SU-DHL-6 (cell line): ENCODE results near the gene DGKB.

Experiments used
- H2AFZ ChIP-seq: fragments of 200-600 bp; sonication (generic); 2 replicates; pipeline ENCODE4 v1.6.1; 2014; ENCODE audit warnings: low read depth, mild to moderate bottlenecking, moderate library complexity, mixed read lengths, antibody characterized with exemption, low read length; ENCODE audit not compliant: severe bottlenecking
- H3F3A ChIP-seq: fragments of 200-600 bp; shearing (Covaris generic); 2 replicates; pipeline ENCODE4 v1.6.0; 2016; ENCODE audit warnings: antibody characterized with exemption, mild to moderate bottlenecking; ENCODE audit not compliant: insufficient read depth
- H3K27ac ChIP-seq: fragments of 200-600 bp; sonication (generic); 2 replicates; pipeline ENCODE4 v1.5.1; 2016; ENCODE audit warnings: low read depth, mild to moderate bottlenecking, low read length, moderate library complexity, mixed read lengths
- H3K27me3 ChIP-seq: fragments of 200-600 bp; sonication (generic), shearing (Covaris generic); 2 replicates; pipeline ENCODE4 v1.6.0; 2014; ENCODE audit warnings: mild to moderate bottlenecking, low read length
- H3K36me3 ChIP-seq: fragments of 200-600 bp; sonication (generic); 2 replicates; pipeline ENCODE4 v1.6.1; 2014; ENCODE audit warnings: mild to moderate bottlenecking, low read length, mixed read lengths
- H3K4me2 ChIP-seq: fragments of 300-600, 200-600 bp; shearing (Covaris generic), sonication (generic); 2 replicates; pipeline ENCODE4 v1.6.0; 2014; ENCODE audit warnings: low read length, low read depth, mild to moderate bottlenecking; ENCODE audit not compliant: poor library complexity, severe bottlenecking
- H3K4me3 ChIP-seq: fragments of 200-600 bp; sonication (generic); 2 replicates; pipeline ENCODE4 v1.5.1; 2014; ENCODE audit warnings: antibody characterized with exemption, low read length, mild to moderate bottlenecking, mixed read lengths; ENCODE audit not compliant: insufficient read depth, poor library complexity, severe bottlenecking
- H3K79me2 ChIP-seq: fragments of 200-600 bp; sonication (generic); 2 replicates; pipeline ENCODE4 v1.6.1; 2014; ENCODE audit warnings: mild to moderate bottlenecking, low read length, moderate library complexity; ENCODE audit not compliant: insufficient read depth
- H3K9ac ChIP-seq: fragments of 200-600 bp; sonication (generic); 2 replicates; pipeline ENCODE4 v1.7.0; 2014; ENCODE audit warnings: mild to moderate bottlenecking, low read length
- H3K9me2 ChIP-seq: fragments of 200-600 bp; sonication (generic); replicated peaks from 2 replicates; pipeline ENCODE4 v1.6.1; 2014; ENCODE audit warnings: low read length; ENCODE audit not compliant: insufficient read depth
- H3K9me3 ChIP-seq: fragments of 200-600 bp; sonication (generic); 2 replicates; pipeline ENCODE4 v1.6.1; 2014; ENCODE audit warnings: low read length, mixed read lengths; ENCODE audit not compliant: insufficient read depth
- H4K20me1 ChIP-seq: fragments of 200-600 bp; sonication (generic); 2 replicates; pipeline ENCODE4 v1.6.1; 2014; ENCODE audit warnings: low read depth, mild to moderate bottlenecking, antibody characterized with exemption, low read length, moderate library complexity, mixed read lengths
- EZH2phosphoT487 ChIP-seq: fragments of 200-600 bp; sonication (generic), shearing (Covaris generic); conservative IDR thresholded peaks from 2 replicates; pipeline ENCODE4 v1.6.1; 2018; ENCODE audit warnings: mild to moderate bottlenecking, antibody characterized with exemption, low read length, moderate library complexity, mixed read lengths
- TF ChIP-seq, protein P1 (sequence below): fragments of 200-600 bp; sonication (generic); IDR thresholded peaks from one replicate; pipeline ENCODE4 v1.5.1; 2017; ENCODE audit warnings: antibody characterized with exemption, mild to moderate bottlenecking, low read length, moderate library complexity; ENCODE audit not compliant: insufficient read depth, poor library complexity, severe bottlenecking

Gene DGKB

DNA sequence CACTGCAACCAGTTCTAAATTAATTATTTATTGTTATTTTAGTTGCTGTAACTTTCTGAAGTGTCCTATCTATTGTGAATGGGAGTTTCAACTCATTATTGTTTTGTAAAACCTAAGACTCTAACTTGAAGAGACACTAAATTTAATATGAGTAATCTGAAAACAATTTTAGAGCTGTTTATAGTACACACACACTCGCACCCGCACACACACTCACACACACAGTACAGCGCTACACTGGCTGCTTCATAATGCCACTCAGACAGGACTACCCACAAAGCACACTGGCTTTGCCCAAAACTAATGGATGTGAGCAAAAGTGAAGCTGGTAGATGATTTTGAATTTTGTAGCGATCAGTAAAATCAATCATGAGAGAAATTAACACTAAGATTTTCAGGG, 674.2 kb downstream of the DGKB start:
- H3K79me2 ChIP-seq = no peaks in the 10 kb centered on the region
- H4K20me1 ChIP-seq = no peaks in the 10 kb centered on the region
- H3K9me2 ChIP-seq = no peaks in the 10 kb centered on the region
- TF ChIP-seq, protein P1, sequence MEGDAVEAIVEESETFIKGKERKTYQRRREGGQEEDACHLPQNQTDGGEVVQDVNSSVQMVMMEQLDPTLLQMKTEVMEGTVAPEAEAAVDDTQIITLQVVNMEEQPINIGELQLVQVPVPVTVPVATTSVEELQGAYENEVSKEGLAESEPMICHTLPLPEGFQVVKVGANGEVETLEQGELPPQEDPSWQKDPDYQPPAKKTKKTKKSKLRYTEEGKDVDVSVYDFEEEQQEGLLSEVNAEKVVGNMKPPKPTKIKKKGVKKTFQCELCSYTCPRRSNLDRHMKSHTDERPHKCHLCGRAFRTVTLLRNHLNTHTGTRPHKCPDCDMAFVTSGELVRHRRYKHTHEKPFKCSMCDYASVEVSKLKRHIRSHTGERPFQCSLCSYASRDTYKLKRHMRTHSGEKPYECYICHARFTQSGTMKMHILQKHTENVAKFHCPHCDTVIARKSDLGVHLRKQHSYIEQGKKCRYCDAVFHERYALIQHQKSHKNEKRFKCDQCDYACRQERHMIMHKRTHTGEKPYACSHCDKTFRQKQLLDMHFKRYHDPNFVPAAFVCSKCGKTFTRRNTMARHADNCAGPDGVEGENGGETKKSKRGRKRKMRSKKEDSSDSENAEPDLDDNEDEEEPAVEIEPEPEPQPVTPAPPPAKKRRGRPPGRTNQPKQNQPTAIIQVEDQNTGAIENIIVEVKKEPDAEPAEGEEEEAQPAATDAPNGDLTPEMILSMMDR = no peak
- TF ChIP-seq EZH2phosphoT487 = no peak
- no peak overlapping the region for H3K9ac ChIP-seq
- H3K27me3 ChIP-seq = no peaks in the 10 kb centered on the region
- no peak overlapping the region for H3K4me3 ChIP-seq
- H3K4me2 ChIP-seq = no peak overlapping the region
- H3K27ac ChIP-seq = no peak overlapping the region
- no peak overlapping the region for H2AFZ ChIP-seq
- no peaks in the 10 kb centered on the region for H3F3A ChIP-seq
- no peaks in the 10 kb centered on the region for H3K36me3 ChIP-seq
- no peaks in the 10 kb centered on the region for H3K9me3 ChIP-seq

GRCh38 chr7:14226126-14226525, 676.4 kb downstream of the DGKB start:
- H3K9me2 ChIP-seq = no peaks in the 10 kb centered on the region
- H3K79me2 ChIP-seq = no peaks in the 10 kb centered on the region
- H2AFZ ChIP-seq = no peak overlapping the region
- no peak overlapping the region for H3K9ac ChIP-seq
- no peak overlapping the region for H3K27ac ChIP-seq
- no peak for TF ChIP-seq EZH2phosphoT487
- TF ChIP-seq, protein P1 = no peak
- H3F3A ChIP-seq = no peaks in the 10 kb centered on the region
- H3K4me3 ChIP-seq = no peak overlapping the region
- H4K20me1 ChIP-seq = no peaks in the 10 kb centered on the region
- H3K36me3 ChIP-seq = no peaks in the 10 kb centered on the region
- no peak overlapping the region for H3K4me2 ChIP-seq
- no peaks in the 10 kb centered on the region for H3K9me3 ChIP-seq
- H3K27me3 ChIP-seq = no peaks in the 10 kb centered on the region

DNA sequence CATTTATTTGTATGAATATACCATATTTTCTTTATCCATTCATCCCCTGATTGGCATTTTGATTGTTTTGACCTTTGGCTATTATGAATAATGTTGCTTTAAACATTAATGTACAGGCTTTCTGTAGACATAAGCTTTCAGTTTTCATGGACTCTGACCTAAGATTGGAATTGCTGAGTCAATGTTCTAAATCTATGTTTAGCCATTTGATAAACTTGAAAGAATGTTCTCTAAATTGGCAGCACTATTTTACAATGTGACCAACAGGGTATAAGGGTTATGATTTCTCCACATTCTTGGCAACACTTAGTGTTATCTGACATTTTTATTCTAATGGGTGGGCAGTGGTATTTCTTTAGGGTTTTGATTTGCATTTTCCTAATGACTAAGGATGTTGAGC, 683.4 kb downstream of the DGKB start:
- Histone ChIP-seq H3K9me3 (no peaks in the 10 kb centered on the region), H3K79me2 (no peaks in the 10 kb centered on the region), H3K27me3 (no peaks in the 10 kb centered on the region), H3F3A (no peaks in the 10 kb centered on the region), H3K4me2 (no peak overlapping the region), H3K4me3 (no peak overlapping the region), H3K9me2 (no peaks in the 10 kb centered on the region), H3K36me3 (no peaks in the 10 kb centered on the region), H4K20me1 (no peaks in the 10 kb centered on the region), H3K9ac (no peak overlapping the region), H2AFZ (no peak overlapping the region), H3K27ac (no peak overlapping the region)
- TF ChIP-seq, protein P1 = no peak
- TF ChIP-seq EZH2phosphoT487 = no peak
